ENCODE measurements around the gene EFHD1. TPM values are rescaled to one million over a fixed set of nuclear protein-coding genes. Genes with fewer than 3 reads are reported as not detected.

EFHD1 gene
- total and polyA plus RNA-seq, 2 donors (not counting 1 experiment from before 2014, with no cell fraction given), result not detected

GRCh38 chr2:232723027-232723426, 89.6 kb downstream of the EFHD1 start:
- H3K4me1 ChIP-seq (ENCODE audit: control insufficient read depth in 2 of 2, insufficient read depth in 2 of 2, low read length in 2 of 2), result no peaks in the 10 kb centered on the region
- H4K20me1 ChIP-seq (ENCODE audit: control insufficient read depth, insufficient read depth, low read length, poor library complexity, severe bottlenecking), result peaks cover 45% of the 10 kb centered on the region
- H3K4me3 ChIP-seq (ENCODE audit: control extremely low read depth in 1 of 5, extremely low read depth in 1 of 5, insufficient read depth in 1 of 5, low read depth in 2 of 5, low read length in 4 of 5), result no peak overlapping the region
- H3K27me3 Mint-ChIP-seq, result no peaks in the 10 kb centered on the region
- 83% methylated on average over 1 of the region's 1 CpG for WGBS (ENCODE audit: insufficient coverage)
- H3K27ac Mint-ChIP-seq, result no peak overlapping the region
- DNase-seq (no peak), ATAC-seq (ENCODE audit: low read depth) (no peak)
- peaks cover 2 to 43% of the 10 kb centered on the region in 2 experiments for H3K36me3 ChIP-seq (replicated peaks in 1 of 2; ENCODE audit: control extremely low read depth in 1 of 2, control insufficient read depth in 1 of 2, extremely low read depth in 1 of 2, insufficient read depth in 2 of 2, low read length in 1 of 2)
- H3K9me3 ChIP-seq (ENCODE audit: control extremely low read depth in 1 of 3, control insufficient read depth in 2 of 3, insufficient read depth in 1 of 3, low read length in 2 of 3), result no peaks in the 10 kb centered on the region
- TF ChIP-seq CTCF (IDR thresholded peaks at IDR 0.05) (no peak), EZH2 (IDR thresholded peaks at IDR 0.05; ENCODE audit: borderline replicate concordance, insufficient read depth, low read depth, low read length, poor library complexity, severe bottlenecking) (no peak)
- H3K27me3 ChIP-seq (replicated peaks in 1 of 4; ENCODE audit: control extremely low read depth in 1 of 4, control insufficient read depth in 3 of 4, insufficient read depth in 4 of 4, low read length in 3 of 4), result no peaks in the 10 kb centered on the region
- intact Hi-C loops (cut with micrococcal nuclease), result no loop called here
- no peaks in the 10 kb centered on the region for H3K9me3 Mint-ChIP-seq (ENCODE audit: insufficient read depth)
- H3K27ac ChIP-seq (ENCODE audit: low read length in 2 of 2), result no peak overlapping the region
- ChIA-PET CTCF (no interaction called here), POLR2A (no interaction called here)
- H3K9ac ChIP-seq (ENCODE audit: low read length), result no peak overlapping the region
- H2AFZ ChIP-seq (ENCODE audit: insufficient read depth, low read depth, low read length, poor library complexity, severe bottlenecking), result no peak overlapping the region
- H3K4me3 Mint-ChIP-seq, result no peak overlapping the region
- no peak overlapping the region for H3K4me2 ChIP-seq (replicated peaks; ENCODE audit: low read depth, low read length, poor library complexity, severe bottlenecking)
- peaks cover 75% of the 10 kb centered on the region for H3K79me2 ChIP-seq (ENCODE audit: control insufficient read depth, insufficient read depth, low read length)
- peaks cover 14% of the 10 kb centered on the region for H3K4me1 Mint-ChIP-seq

DNA sequence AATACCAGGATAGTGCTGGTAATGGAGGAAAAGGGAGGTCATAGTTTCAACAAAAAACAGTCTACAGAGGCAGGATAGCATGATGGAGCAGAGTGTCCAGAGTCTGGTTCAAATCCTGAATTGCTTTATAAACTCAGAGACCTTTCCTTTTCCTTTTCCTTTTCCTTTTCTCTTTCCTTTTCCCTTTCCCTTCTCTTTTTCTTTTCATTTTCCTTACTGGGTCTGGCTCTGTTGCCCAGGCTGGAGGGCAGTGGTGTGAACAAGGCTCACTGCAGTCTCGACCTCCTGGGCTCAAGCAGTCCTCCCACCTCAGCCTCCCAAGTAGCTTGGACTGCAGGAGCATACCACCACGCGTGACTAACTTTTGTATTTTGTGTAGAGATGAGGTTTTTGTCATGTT, 95.4 kb downstream of the EFHD1 start:
- DNase-seq (no peak), ATAC-seq (ENCODE audit: low read depth) (no peak)
- no peaks in the 10 kb centered on the region for H3K27me3 Mint-ChIP-seq
- Histone ChIP-seq H2AFZ (ENCODE audit: insufficient read depth, low read depth, low read length, poor library complexity, severe bottlenecking) (no peak overlapping the region), H3K79me2 (ENCODE audit: control insufficient read depth, insufficient read depth, low read length) (peaks cover 51% of the 10 kb centered on the region), H4K20me1 (ENCODE audit: control insufficient read depth, insufficient read depth, low read length, poor library complexity, severe bottlenecking) (peaks cover 21% of the 10 kb centered on the region), H3K27ac (ENCODE audit: low read length in 2 of 2) (no peak overlapping the region), H3K4me1 (ENCODE audit: control insufficient read depth in 2 of 2, insufficient read depth in 2 of 2, low read length in 2 of 2) (no peaks in the 10 kb centered on the region), H3K4me3 (ENCODE audit: control extremely low read depth in 1 of 5, extremely low read depth in 1 of 5, insufficient read depth in 1 of 5, low read depth in 2 of 5, low read length in 4 of 5) (no peak overlapping the region), H3K9me3 (ENCODE audit: control extremely low read depth in 1 of 3, control insufficient read depth in 2 of 3, insufficient read depth in 1 of 3, low read length in 2 of 3) (no peaks in the 10 kb centered on the region), H3K9ac (ENCODE audit: low read length) (no peak overlapping the region), H3K27me3 (replicated peaks in 1 of 4; ENCODE audit: control extremely low read depth in 1 of 4, control insufficient read depth in 3 of 4, insufficient read depth in 4 of 4, low read length in 3 of 4) (no peaks in the 10 kb centered on the region), H3K4me2 (replicated peaks; ENCODE audit: low read depth, low read length, poor library complexity, severe bottlenecking) (no peak overlapping the region), H3K36me3 (replicated peaks in 1 of 2; ENCODE audit: control extremely low read depth in 1 of 2, control insufficient read depth in 1 of 2, extremely low read depth in 1 of 2, insufficient read depth in 2 of 2, low read length in 1 of 2) (peaks cover 4 to 44% of the 10 kb centered on the region in 2 experiments)
- no peaks in the 10 kb centered on the region for H3K9me3 Mint-ChIP-seq (ENCODE audit: insufficient read depth)
- no peak overlapping the region for H3K27ac Mint-ChIP-seq
- POLR2A ChIA-PET, result no interaction called here
- TF ChIP-seq EZH2 (IDR thresholded peaks at IDR 0.05; ENCODE audit: borderline replicate concordance, insufficient read depth, low read depth, low read length, poor library complexity, severe bottlenecking) (no peak), CTCF (IDR thresholded peaks at IDR 0.05) (no peak)
- CTCF ChIA-PET, result no interaction called here
- 100% methylated on average over 2 of the region's 3 CpGs for WGBS (ENCODE audit: insufficient coverage)
- H3K4me3 Mint-ChIP-seq, result no peak overlapping the region
- intact Hi-C loops (cut with micrococcal nuclease), result no loop called here
- no peaks in the 10 kb centered on the region for H3K4me1 Mint-ChIP-seq
